ENCODE data around the gene MTARC2.
"Not testable (repeated sequence)": the region's sequence is repeated elsewhere in the genome, so short reads cannot be mapped to it uniquely, and the experiment has no call there.

MTARC2 gene

GRCh38 chr1:220748089-220748934 lies at the start of gene MTARC2:
MTARC2 (plus strand) TSS chr1:220748322; CDS start chr1:220748532, 210 bp downstream.
- peak; percentile 58 for DNase-seq

GRCh38 chr1:220698607-220699016 lies 49.5 kb upstream of the MTARC2 start:
- no peak for DNase-seq

GRCh38 chr1:220699044-220699443 lies 49.1 kb upstream of the MTARC2 start:
- DNase-seq = no peak

- DNase-seq = no peak
These were observed 47.5 kb upstream of the MTARC2 start for GRCh38 chr1:220700556-220701179.

- no peak for DNase-seq
These were observed 46.1 kb upstream of the MTARC2 start for GRCh38 chr1:220701974-220702373.

- no peak for DNase-seq
These were observed 45.3 kb upstream of the MTARC2 start for GRCh38 chr1:220702733-220703270.

- DNase-seq = no peak
These were observed 44.8 kb upstream of the MTARC2 start for GRCh38 chr1:220703305-220703704.

GRCh38 chr1:220705782-220706181 lies 42.3 kb upstream of the MTARC2 start:
- no peak for DNase-seq

GRCh38 chr1:220706480-220706879 lies 41.6 kb upstream of the MTARC2 start:
- no peak for DNase-seq

GRCh38 chr1:220707160-220707559 lies 41.0 kb upstream of the MTARC2 start:
- no peak for DNase-seq

GRCh38 chr1:220708244-220708643 lies 39.9 kb upstream of the MTARC2 start:
- no peak for DNase-seq

GRCh38 chr1:220708936-220709801 lies 39.0 kb upstream of the MTARC2 start:
- no peak for DNase-seq

GRCh38 chr1:220710333-220710732 lies 37.8 kb upstream of the MTARC2 start:
- no peak for DNase-seq

GRCh38 chr1:220711056-220711809 lies 36.9 kb upstream of the MTARC2 start:
- DNase-seq = no peak

GRCh38 chr1:220715986-220716385 lies 32.1 kb upstream of the MTARC2 start:
- not testable (repeated sequence) for DNase-seq

GRCh38 chr1:220717800-220718640 lies 30.1 kb upstream of the MTARC2 start:
- DNase-seq = no peak

- not testable (repeated sequence) for DNase-seq
These were observed 26.9 kb upstream of the MTARC2 start for GRCh38 chr1:220721266-220721665.

GRCh38 chr1:220726634-220727033 lies 21.5 kb upstream of the MTARC2 start:
- DNase-seq = no peak

GRCh38 chr1:220727519-220727918 lies 20.6 kb upstream of the MTARC2 start:
- DNase-seq = no peak

GRCh38 chr1:220730486-220730885 lies 17.6 kb upstream of the MTARC2 start:
- DNase-seq = no peak

GRCh38 chr1:220732137-220732536 lies 16.0 kb upstream of the MTARC2 start:
- no peak for DNase-seq
